Activated naive CD4-positive, alpha-beta T cell treated with anti-CD3 and anti-CD28 coated beads, Interleukin-2, amount 50 U/mL, for 24 hours (primary cell): ENCODE results near the gene ACP6.
A peak's percentile ranks its signal among the peaks of the same experiment; 100 is the strongest.
"Not testable (repeated sequence)": the region's sequence is repeated elsewhere in the genome, so short reads cannot be mapped to it uniquely, and the experiment has no call there.

Experiments used
- H3K27ac Mint-ChIP-seq: one replicate; pipeline ENCODE4 v1.8.0; 2021; ENCODE audit warnings: mild to moderate bottlenecking, mixed read lengths
- H3K27me3 Mint-ChIP-seq: one replicate; pipeline ENCODE4 v1.8.0; 2021; ENCODE audit warnings: mixed read lengths
- H3K36me3 Mint-ChIP-seq: one replicate; pipeline ENCODE4 v1.8.0; 2021; ENCODE audit warnings: mixed read lengths
- H3K4me1 Mint-ChIP-seq: one replicate; pipeline ENCODE4 v1.8.0; 2021; ENCODE audit warnings: mixed read lengths
- H3K4me3 Mint-ChIP-seq: one replicate; pipeline ENCODE4 v1.8.0; 2021; ENCODE audit warnings: mild to moderate bottlenecking, mixed read lengths
- H3K9me3 Mint-ChIP-seq: one replicate; pipeline ENCODE4 v1.8.0; 2021; ENCODE audit warnings: mixed read lengths

Gene ACP6

GRCh38 chr1:147614966-147615365 lies 55.4 kb downstream of the ACP6 start:
- Mint-ChIP-seq H3K36me3 (peaks cover 25% of the 10 kb centered on the region), H3K4me1 (peaks cover 20% of the 10 kb centered on the region)
- not testable (repeated sequence) for H3K9me3 Mint-ChIP-seq, H3K4me3 Mint-ChIP-seq, H3K27ac Mint-ChIP-seq, H3K27me3 Mint-ChIP-seq

- no peaks in the 10 kb centered on the region for H3K9me3 Mint-ChIP-seq
- no peak overlapping the region for H3K27ac Mint-ChIP-seq
- H3K4me1 Mint-ChIP-seq: peaks cover 15% of the 10 kb centered on the region
- H3K36me3 Mint-ChIP-seq: peaks cover 31% of the 10 kb centered on the region
- H3K27me3 Mint-ChIP-seq: no peaks in the 10 kb centered on the region
- H3K4me3 Mint-ChIP-seq: no peak overlapping the region
Measured at GRCh38 chr1:147613506-147613905, 56.8 kb downstream of the ACP6 start.

- no peaks in the 10 kb centered on the region for H3K9me3 Mint-ChIP-seq
- H3K36me3 Mint-ChIP-seq: peaks cover 40% of the 10 kb centered on the region
- peaks cover 8% of the 10 kb centered on the region for H3K4me1 Mint-ChIP-seq
- no peak overlapping the region for H3K4me3 Mint-ChIP-seq
- no peak overlapping the region for H3K27ac Mint-ChIP-seq
- no peaks in the 10 kb centered on the region for H3K27me3 Mint-ChIP-seq
Measured at GRCh38 chr1:147612366-147612765, 58.0 kb downstream of the ACP6 start.

GRCh38 chr1:147611586-147611985 lies 58.7 kb downstream of the ACP6 start:
- peaks cover 4% of the 10 kb centered on the region for H3K4me1 Mint-ChIP-seq
- H3K36me3 Mint-ChIP-seq: peaks cover 41% of the 10 kb centered on the region
- H3K4me3 Mint-ChIP-seq: no peak overlapping the region
- no peaks in the 10 kb centered on the region for H3K9me3 Mint-ChIP-seq
- no peak overlapping the region for H3K27ac Mint-ChIP-seq
- H3K27me3 Mint-ChIP-seq: no peaks in the 10 kb centered on the region

GRCh38 chr1:147611021-147611426 lies 59.3 kb downstream of the ACP6 start:
- Mint-ChIP-seq H3K36me3 (peaks cover 40% of the 10 kb centered on the region), H3K27me3 (no peaks in the 10 kb centered on the region), H3K4me3 (no peak overlapping the region), H3K27ac (no peak overlapping the region), H3K4me1 (peaks cover 4% of the 10 kb centered on the region), H3K9me3 (no peaks in the 10 kb centered on the region)

- no peaks in the 10 kb centered on the region for H3K27me3 Mint-ChIP-seq
- H3K27ac Mint-ChIP-seq: peak overlapping the region; percentile 30
Measured at GRCh38 chr1:147609358-147609757, 61.0 kb downstream of the ACP6 start.

GRCh38 chr1:147608596-147608995 lies 61.7 kb downstream of the ACP6 start:
- no peak overlapping the region for H3K4me3 Mint-ChIP-seq
- H3K4me1 Mint-ChIP-seq: peaks cover 10% of the 10 kb centered on the region
- peaks cover 34% of the 10 kb centered on the region for H3K36me3 Mint-ChIP-seq
- no peak overlapping the region for H3K27ac Mint-ChIP-seq
- H3K27me3 Mint-ChIP-seq: no peaks in the 10 kb centered on the region
- H3K9me3 Mint-ChIP-seq: no peaks in the 10 kb centered on the region

More at GRCh38 chr1:147609358-147609757, 61.0 kb downstream of the ACP6 start:
- Mint-ChIP-seq H3K4me3 (no peak overlapping the region), H3K4me1 (peaks cover 10% of the 10 kb centered on the region), H3K36me3 (peaks cover 37% of the 10 kb centered on the region), H3K9me3 (no peaks in the 10 kb centered on the region)

GRCh38 chr1:147605591-147605990 lies 64.7 kb downstream of the ACP6 start:
- Mint-ChIP-seq H3K27me3 (no peaks in the 10 kb centered on the region), H3K36me3 (peaks cover 26% of the 10 kb centered on the region), H3K27ac (no peak overlapping the region), H3K4me1 (peaks cover 31% of the 10 kb centered on the region), H3K9me3 (no peaks in the 10 kb centered on the region), H3K4me3 (no peak overlapping the region)

GRCh38 chr1:147603986-147604385 lies 66.3 kb downstream of the ACP6 start:
- Mint-ChIP-seq H3K27ac (no peak overlapping the region), H3K9me3 (no peaks in the 10 kb centered on the region), H3K4me3 (no peak overlapping the region), H3K4me1 (peaks cover 34% of the 10 kb centered on the region), H3K36me3 (peaks cover 21% of the 10 kb centered on the region), H3K27me3 (no peaks in the 10 kb centered on the region)

GRCh38 chr1:147600119-147601111 lies 69.9 kb downstream of the ACP6 start:
- no peaks in the 10 kb centered on the region for H3K9me3 Mint-ChIP-seq
- H3K36me3 Mint-ChIP-seq: peaks cover 5% of the 10 kb centered on the region
- H3K27me3 Mint-ChIP-seq: no peaks in the 10 kb centered on the region
- H3K27ac Mint-ChIP-seq: peak overlapping the region; percentile 48
- H3K4me3 Mint-ChIP-seq: peak overlapping the region; percentile 92
- peaks cover 37% of the 10 kb centered on the region for H3K4me1 Mint-ChIP-seq

- Mint-ChIP-seq H3K4me1 (peaks cover 33% of the 10 kb centered on the region), H3K27me3 (no peaks in the 10 kb centered on the region), H3K9me3 (no peaks in the 10 kb centered on the region), H3K27ac (peak overlapping the region; percentile 80), H3K4me3 (peak overlapping the region; percentile 92), H3K36me3 (peaks cover 1% of the 10 kb centered on the region)
Measured at GRCh38 chr1:147599362-147600118, 70.8 kb downstream of the ACP6 start.

GRCh38 chr1:147598621-147599361 lies 71.5 kb downstream of the ACP6 start:
- Mint-ChIP-seq H3K27ac (peak overlapping the region; percentile 80), H3K27me3 (no peaks in the 10 kb centered on the region), H3K4me3 (peak overlapping the region; percentile 92), H3K4me1 (peaks cover 31% of the 10 kb centered on the region), H3K9me3 (no peaks in the 10 kb centered on the region), H3K36me3 (no peaks in the 10 kb centered on the region)

GRCh38 chr1:147597010-147597409 lies 73.3 kb downstream of the ACP6 start:
- Mint-ChIP-seq H3K4me3 (no peak overlapping the region), H3K9me3 (no peaks in the 10 kb centered on the region), H3K36me3 (no peaks in the 10 kb centered on the region), H3K27me3 (no peaks in the 10 kb centered on the region), H3K27ac (no peak overlapping the region), H3K4me1 (peaks cover 21% of the 10 kb centered on the region)
